ENCODE results near the gene IKBKE. TPM values are rescaled to one million over a fixed set of nuclear protein-coding genes. Genes with fewer than 3 reads are reported as not detected.

The IKBKE gene
- polyA plus RNA-seq, 4 donors = 4.1 to 8.7 (median 6.9) TPM

GRCh38 chr1:206534552-206534951 is 64.3 kb downstream of the IKBKE start:
- Histone ChIP-seq H3K9me3 (ENCODE audit: control insufficient read depth in 2 of 2, insufficient read depth in 1 of 2, low read depth in 1 of 2, low read length in 1 of 2) (no peaks in the 10 kb centered on the region), H3K4me1 (ENCODE audit: control insufficient read depth in 3 of 3, insufficient read depth in 2 of 3, low read depth in 1 of 3, low read length in 2 of 3) (no peaks in the 10 kb centered on the region), H3K4me3 (ENCODE audit: low read depth in 1 of 3, low read length in 3 of 3) (no peak overlapping the region), H3K27ac (ENCODE audit: low read depth in 1 of 3, low read length in 2 of 3) (no peak overlapping the region), H3K36me3 (ENCODE audit: control insufficient read depth in 3 of 3, insufficient read depth in 2 of 3, low read depth in 1 of 3, low read length in 3 of 3) (no peaks in the 10 kb centered on the region), H3K27me3 (ENCODE audit: control insufficient read depth in 3 of 3, insufficient read depth in 3 of 3, low read length in 3 of 3) (peaks cover 0 to 3% (median 0%) of the 10 kb centered on the region in 3 donors)
- FAIRE-seq (no peak), DNase-seq (no peak)
- WGBS, 3 donors = 91 to 94% (median 94%) methylated on average over 3 of the region's 3 CpGs

- WGBS, 3 donors = 14 to 61% (median 40%) methylated on average over 6 of the region's 6 CpGs
- DNase-seq (peak in 1 of 2 donors; percentile 44), FAIRE-seq (no peak)
- Histone ChIP-seq H3K27me3 (ENCODE audit: control insufficient read depth in 3 of 3, insufficient read depth in 3 of 3, low read length in 3 of 3) (peaks cover 0 to 3% (median 0%) of the 10 kb centered on the region in 3 donors), H3K4me3 (ENCODE audit: low read depth in 1 of 3, low read length in 3 of 3) (no peak overlapping the region), H3K27ac (ENCODE audit: low read depth in 1 of 3, low read length in 2 of 3) (no peak overlapping the region), H3K9me3 (ENCODE audit: control insufficient read depth in 2 of 2, insufficient read depth in 1 of 2, low read depth in 1 of 2, low read length in 1 of 2) (no peaks in the 10 kb centered on the region), H3K36me3 (ENCODE audit: control insufficient read depth in 3 of 3, insufficient read depth in 2 of 3, low read depth in 1 of 3, low read length in 3 of 3) (no peaks in the 10 kb centered on the region), H3K4me1 (ENCODE audit: control insufficient read depth in 3 of 3, insufficient read depth in 2 of 3, low read depth in 1 of 3, low read length in 2 of 3) (no peaks in the 10 kb centered on the region)
Measured at GRCh38 chr1:206535853-206536188, 65.5 kb downstream of the IKBKE start.

- H3K27me3 ChIP-seq (ENCODE audit: control insufficient read depth in 3 of 3, insufficient read depth in 3 of 3, low read length in 3 of 3) = peaks cover 0 to 3% (median 0%) of the 10 kb centered on the region in 3 donors
- FAIRE-seq (no peak), DNase-seq (no peak)
- H3K27ac ChIP-seq (ENCODE audit: low read depth in 1 of 3, low read length in 2 of 3) = no peak overlapping the region
- WGBS, 3 donors = 77 to 91% (median 87%) methylated on average over 4 of the region's 4 CpGs
- no peaks in the 10 kb centered on the region for H3K36me3 ChIP-seq (ENCODE audit: control insufficient read depth in 3 of 3, insufficient read depth in 2 of 3, low read depth in 1 of 3, low read length in 3 of 3)
- H3K4me3 ChIP-seq (ENCODE audit: low read depth in 1 of 3, low read length in 3 of 3) = no peak overlapping the region
- H3K9me3 ChIP-seq (ENCODE audit: control insufficient read depth in 2 of 2, insufficient read depth in 1 of 2, low read depth in 1 of 2, low read length in 1 of 2) = no peaks in the 10 kb centered on the region
- no peaks in the 10 kb centered on the region for H3K4me1 ChIP-seq (ENCODE audit: control insufficient read depth in 3 of 3, insufficient read depth in 2 of 3, low read depth in 1 of 3, low read length in 2 of 3)
Measured at GRCh38 chr1:206537141-206537540, 66.9 kb downstream of the IKBKE start.

- H3K27me3 ChIP-seq (ENCODE audit: control insufficient read depth in 3 of 3, insufficient read depth in 3 of 3, low read length in 3 of 3) = peaks cover 0 to 3% (median 0%) of the 10 kb centered on the region in 3 donors
- FAIRE-seq = no peak
Measured at GRCh38 chr1:206538086-206538770, 68.0 kb downstream of the IKBKE start.

GRCh38 chr1:206538901-206539640 is 68.8 kb downstream of the IKBKE start:
- WGBS, 3 donors = 90 to 92% (median 92%) methylated on average over 10 of the region's 10 CpGs
- H3K4me3 ChIP-seq (ENCODE audit: low read depth in 1 of 3, low read length in 3 of 3) = no peak overlapping the region
- H3K4me1 ChIP-seq (ENCODE audit: control insufficient read depth in 3 of 3, insufficient read depth in 2 of 3, low read depth in 1 of 3, low read length in 2 of 3) = no peaks in the 10 kb centered on the region
- H3K27me3 ChIP-seq (ENCODE audit: control insufficient read depth in 3 of 3, insufficient read depth in 3 of 3, low read length in 3 of 3) = peaks cover 0 to 3% (median 0%) of the 10 kb centered on the region in 3 donors
- no peaks in the 10 kb centered on the region for H3K36me3 ChIP-seq (ENCODE audit: control insufficient read depth in 3 of 3, insufficient read depth in 2 of 3, low read depth in 1 of 3, low read length in 3 of 3)
- no peaks in the 10 kb centered on the region for H3K9me3 ChIP-seq (ENCODE audit: control insufficient read depth in 2 of 2, insufficient read depth in 1 of 2, low read depth in 1 of 2, low read length in 1 of 2)
- H3K27ac ChIP-seq (ENCODE audit: low read depth in 1 of 3, low read length in 2 of 3) = no peak overlapping the region
- DNase-seq (no peak), FAIRE-seq (no peak)

More at GRCh38 chr1:206538086-206538770, 68.0 kb downstream of the IKBKE start:
- DNase-seq = no peak
- 44 to 75% (median 48%) methylated on average over 6 of the region's 6 CpGs for WGBS, 3 donors
- no peak overlapping the region for H3K27ac ChIP-seq (ENCODE audit: low read depth in 1 of 3, low read length in 2 of 3)
- no peaks in the 10 kb centered on the region for H3K36me3 ChIP-seq (ENCODE audit: control insufficient read depth in 3 of 3, insufficient read depth in 2 of 3, low read depth in 1 of 3, low read length in 3 of 3)
- H3K9me3 ChIP-seq (ENCODE audit: control insufficient read depth in 2 of 2, insufficient read depth in 1 of 2, low read depth in 1 of 2, low read length in 1 of 2) = no peaks in the 10 kb centered on the region
- no peak overlapping the region for H3K4me3 ChIP-seq (ENCODE audit: low read depth in 1 of 3, low read length in 3 of 3)
- H3K4me1 ChIP-seq (ENCODE audit: control insufficient read depth in 3 of 3, insufficient read depth in 2 of 3, low read depth in 1 of 3, low read length in 2 of 3) = no peaks in the 10 kb centered on the region

GRCh38 chr1:206540044-206540780 is 69.9 kb downstream of the IKBKE start:
- Histone ChIP-seq H3K4me3 (ENCODE audit: low read depth in 1 of 3, low read length in 3 of 3) (no peak overlapping the region), H3K36me3 (ENCODE audit: control insufficient read depth in 3 of 3, insufficient read depth in 2 of 3, low read depth in 1 of 3, low read length in 3 of 3) (no peaks in the 10 kb centered on the region), H3K4me1 (ENCODE audit: control insufficient read depth in 3 of 3, insufficient read depth in 2 of 3, low read depth in 1 of 3, low read length in 2 of 3) (no peaks in the 10 kb centered on the region), H3K27me3 (ENCODE audit: control insufficient read depth in 3 of 3, insufficient read depth in 3 of 3, low read length in 3 of 3) (peaks cover 0 to 3% (median 0%) of the 10 kb centered on the region in 3 donors), H3K27ac (ENCODE audit: low read depth in 1 of 3, low read length in 2 of 3) (peak overlapping the region in 1 of 3 donors; percentile 30), H3K9me3 (ENCODE audit: control insufficient read depth in 2 of 2, insufficient read depth in 1 of 2, low read depth in 1 of 2, low read length in 1 of 2) (no peaks in the 10 kb centered on the region)
- WGBS, 3 donors = 27 to 39% (median 33%) methylated on average over 8 of the region's 8 CpGs
- FAIRE-seq (no peak), DNase-seq (peak in 1 of 2 donors; percentile 28)

- WGBS, 3 donors = 92 to 97% (median 94%) methylated on average over 7 of the region's 7 CpGs
- no peaks in the 10 kb centered on the region for H3K4me1 ChIP-seq (ENCODE audit: control insufficient read depth in 3 of 3, insufficient read depth in 2 of 3, low read depth in 1 of 3, low read length in 2 of 3)
- H3K27me3 ChIP-seq (ENCODE audit: control insufficient read depth in 3 of 3, insufficient read depth in 3 of 3, low read length in 3 of 3) = peaks cover 0 to 3% (median 0%) of the 10 kb centered on the region in 3 donors
- no peaks in the 10 kb centered on the region for H3K9me3 ChIP-seq (ENCODE audit: control insufficient read depth in 2 of 2, insufficient read depth in 1 of 2, low read depth in 1 of 2, low read length in 1 of 2)
- FAIRE-seq = no peak
- DNase-seq = no peak
- no peak overlapping the region for H3K27ac ChIP-seq (ENCODE audit: low read depth in 1 of 3, low read length in 2 of 3)
- H3K36me3 ChIP-seq (ENCODE audit: control insufficient read depth in 3 of 3, insufficient read depth in 2 of 3, low read depth in 1 of 3, low read length in 3 of 3) = no peaks in the 10 kb centered on the region
- H3K4me3 ChIP-seq (ENCODE audit: low read depth in 1 of 3, low read length in 3 of 3) = no peak overlapping the region
Measured at GRCh38 chr1:206541236-206541833, 71.1 kb downstream of the IKBKE start.

All from small intestine (tissue), 7 donors.